Measurements from ENCODE around the gene CBL.

Gene CBL

DNA sequence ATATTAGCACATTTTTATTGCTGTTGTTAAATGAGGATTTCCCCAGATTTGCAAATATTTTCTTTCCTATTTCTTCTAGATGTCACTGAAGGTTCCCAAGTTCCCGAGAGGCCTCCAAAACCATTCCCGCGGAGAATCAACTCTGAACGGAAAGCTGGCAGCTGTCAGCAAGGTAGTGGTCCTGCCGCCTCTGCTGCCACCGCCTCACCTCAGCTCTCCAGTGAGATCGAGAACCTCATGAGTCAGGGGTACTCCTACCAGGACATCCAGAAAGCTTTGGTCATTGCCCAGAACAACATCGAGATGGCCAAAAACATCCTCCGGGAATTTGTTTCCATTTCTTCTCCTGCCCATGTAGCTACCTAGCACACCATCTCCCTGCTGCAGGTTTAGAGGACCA is 93.3 kb downstream of the CBL start:
- intact Hi-C loops (cut with DNase I), result no loop called here

DNA sequence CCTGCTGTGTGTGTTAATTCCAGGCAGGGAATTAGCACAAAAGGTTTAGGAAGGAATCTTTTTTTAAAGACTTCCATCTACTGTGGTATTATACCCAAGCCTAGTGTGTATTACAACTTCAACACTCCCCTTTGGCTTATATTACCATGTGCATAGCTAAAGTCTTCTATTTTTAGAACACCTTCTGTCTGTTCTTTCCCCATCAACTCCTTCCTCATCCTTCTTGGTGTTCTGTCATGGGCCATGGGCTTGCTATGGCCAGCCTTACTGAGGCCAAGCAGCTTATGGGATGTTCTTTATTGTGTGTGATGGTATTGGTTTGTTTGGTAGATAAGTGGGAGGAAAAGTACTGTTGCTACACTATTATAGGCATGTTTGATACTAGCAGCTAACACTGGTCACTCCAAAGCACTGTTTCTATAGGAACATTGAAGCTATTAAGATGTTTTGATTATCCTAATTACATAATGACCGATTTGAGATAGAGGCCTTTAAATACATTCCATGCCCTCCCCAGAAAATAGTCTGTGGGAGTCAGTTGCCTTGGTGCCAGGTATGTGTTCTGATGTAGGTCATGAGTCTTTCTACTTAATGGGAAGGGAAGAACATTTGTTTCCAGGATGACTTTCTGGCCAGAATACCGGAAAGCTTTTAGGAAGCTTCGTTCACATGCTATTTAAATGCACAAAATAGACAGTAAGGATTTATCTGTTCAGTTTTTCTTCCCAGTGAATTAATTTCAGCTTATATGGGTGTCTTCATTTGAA is 94.2 kb downstream of the CBL start:
- intact Hi-C loops (cut with DNase I), result no loop called here
- no peak for DNase-seq

More for the DNA sequence above, 93.3 kb downstream of the CBL start:
- DNase-seq, result no peak

DNA sequence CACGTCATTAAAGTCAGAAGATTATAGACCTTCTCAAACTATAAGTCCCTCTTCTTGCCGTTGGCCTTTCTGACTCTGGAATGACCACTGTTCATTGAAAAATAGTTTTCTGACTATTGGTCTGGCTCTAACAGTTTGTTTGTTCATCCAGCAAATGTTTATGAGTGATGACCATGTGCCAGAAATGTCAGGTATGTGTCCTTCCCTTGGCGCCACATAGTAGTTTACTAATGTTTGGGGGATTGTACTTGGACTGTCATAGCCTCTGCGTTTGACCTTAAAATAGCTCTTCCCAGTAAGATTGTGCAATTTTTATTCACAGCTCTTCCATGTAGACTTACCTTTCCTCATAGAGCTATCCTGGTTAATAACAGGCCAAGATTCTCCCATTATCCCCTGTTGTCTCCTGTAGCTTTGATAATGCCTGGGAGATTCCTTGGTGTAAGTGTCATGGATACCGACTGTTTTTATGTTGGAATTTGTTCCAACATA is 97.1 kb downstream of the CBL start:
- no peak for DNase-seq
- intact Hi-C loops (cut with DNase I), result no loop called here

DNA sequence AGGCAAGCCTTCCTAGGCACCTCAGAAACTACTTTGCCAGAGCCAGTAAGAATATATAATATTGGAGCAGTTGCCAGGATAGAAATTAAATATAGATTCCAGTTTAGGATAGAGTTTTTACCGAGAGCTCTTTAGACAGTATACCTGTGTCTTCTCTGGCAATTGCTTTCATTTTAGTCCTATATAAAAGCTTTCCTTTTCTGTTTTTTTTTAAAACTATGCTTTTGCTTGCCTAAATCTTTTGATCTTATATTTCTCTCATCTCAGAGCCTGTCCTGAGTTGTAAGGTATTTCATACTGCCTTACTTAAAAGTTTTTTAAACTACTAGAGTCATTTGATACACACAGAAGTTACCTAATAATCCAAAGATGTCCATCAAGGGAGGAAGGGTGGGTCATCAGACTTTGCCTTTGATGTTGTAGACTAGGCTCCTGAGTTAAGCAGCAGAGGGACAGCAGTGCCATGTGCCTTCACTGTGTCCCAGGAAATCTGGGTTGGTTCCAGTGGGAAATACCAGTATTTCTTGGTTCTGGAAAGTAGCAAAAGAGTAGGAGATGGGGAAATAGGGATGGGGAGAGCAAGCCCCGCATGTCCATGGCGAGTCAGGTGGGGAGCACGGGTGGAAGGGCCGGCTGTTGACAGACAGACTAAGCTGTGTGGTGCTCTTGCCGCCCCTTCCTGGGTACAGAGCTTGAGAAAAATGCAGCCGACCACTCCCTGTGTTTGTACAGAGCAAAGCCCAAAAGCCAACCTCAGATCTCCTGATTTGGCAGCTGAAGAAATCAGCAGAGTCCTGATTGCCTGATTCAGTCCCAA is 99.6 kb downstream of the CBL start:
- intact Hi-C loops (cut with DNase I), result no loop called here
- no peak for DNase-seq

DNA sequence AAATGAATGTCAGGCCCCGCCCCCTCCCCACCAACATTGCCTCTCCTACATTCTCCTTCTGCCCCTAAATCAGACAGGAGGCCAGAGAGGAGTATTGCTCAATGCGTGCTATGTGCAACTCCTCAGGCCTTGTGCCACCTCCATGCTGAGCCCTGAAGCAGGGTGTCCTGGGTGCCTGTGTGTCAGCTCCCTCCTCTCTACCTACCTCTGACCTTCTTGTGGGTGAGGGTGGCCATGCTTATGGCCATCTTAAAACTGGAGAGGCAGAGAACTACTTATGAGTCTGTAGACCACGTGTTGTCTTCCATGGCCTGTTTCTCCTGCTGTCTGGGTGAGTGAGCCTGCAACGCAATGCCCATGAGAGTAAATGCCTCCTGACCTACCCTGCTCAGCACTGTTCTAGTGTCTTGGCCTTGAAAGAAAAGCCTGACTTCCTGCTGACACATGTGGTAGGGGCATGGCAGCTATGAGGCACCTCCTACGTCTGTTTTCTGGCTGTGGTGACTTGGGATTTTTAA is 100.3 kb downstream of the CBL start:
- no peak for DNase-seq
- intact Hi-C loops (cut with DNase I), result no loop called here

DNA sequence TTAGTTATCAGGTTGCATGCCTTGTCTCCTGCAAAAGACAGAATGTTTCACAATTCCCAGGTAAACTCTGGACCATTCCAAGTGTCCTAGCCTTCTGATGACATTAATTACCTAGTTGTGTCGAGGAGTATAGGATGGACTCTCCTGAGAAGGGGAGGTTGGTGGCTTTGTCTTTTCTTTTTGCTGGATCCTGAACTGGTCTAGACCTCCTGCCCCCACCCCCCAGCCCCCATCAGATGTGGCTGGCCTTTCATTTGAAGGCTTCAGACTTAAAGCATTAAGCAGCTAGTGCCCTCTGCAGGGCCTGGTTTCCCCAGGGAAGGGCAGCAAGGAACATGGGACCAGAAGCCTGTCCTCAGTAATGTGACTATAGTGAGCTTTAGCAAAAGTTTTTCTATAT is 101.1 kb downstream of the CBL start:
- intact Hi-C loops (cut with DNase I), result no loop called here
- peak in 6 of 42 donors; percentile 32 to 63 (median 39) for DNase-seq

DNA sequence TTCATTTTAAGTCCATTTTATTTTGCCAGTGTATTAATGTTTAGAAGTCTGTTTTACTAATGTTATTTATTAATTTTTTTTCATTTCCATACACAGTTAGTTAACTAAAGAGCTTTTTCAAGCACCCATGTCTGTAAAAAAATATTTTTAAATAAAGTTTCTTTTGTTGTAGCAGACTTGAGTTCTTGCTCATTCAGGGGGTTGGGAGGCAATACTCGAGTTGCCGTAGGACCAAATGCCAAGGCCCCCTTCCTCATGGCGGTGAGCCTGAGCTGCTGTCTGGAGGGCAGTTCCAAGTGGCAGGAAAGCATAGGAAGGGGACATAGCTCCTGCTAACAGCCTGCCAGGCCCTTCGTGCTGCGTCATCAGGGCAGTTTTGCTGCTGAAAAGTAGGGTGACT is 101.8 kb downstream of the CBL start:
- intact Hi-C loops (cut with DNase I), result no loop called here
- no peak for DNase-seq

DNA sequence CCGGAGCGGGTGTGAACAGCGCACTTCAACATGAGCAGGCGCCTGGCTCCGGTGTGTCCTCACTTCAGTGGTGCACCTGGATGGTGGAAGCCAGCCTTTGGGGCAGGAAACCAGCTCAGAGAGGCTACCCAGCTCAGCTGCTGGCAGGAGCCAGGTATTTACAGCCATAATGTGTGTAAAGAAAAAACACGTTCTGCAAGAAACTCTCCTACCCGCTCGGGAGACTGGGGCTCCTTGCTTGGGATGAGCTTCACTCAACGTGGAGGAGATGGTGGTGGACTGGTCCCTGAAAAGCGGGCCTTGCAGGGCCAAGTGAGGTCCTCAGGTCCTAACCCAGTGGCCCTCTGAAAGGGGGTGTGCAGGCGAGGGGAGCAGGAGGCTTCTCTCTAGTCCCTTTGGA is 103.3 kb downstream of the CBL start:
- no peak for DNase-seq

DNA sequence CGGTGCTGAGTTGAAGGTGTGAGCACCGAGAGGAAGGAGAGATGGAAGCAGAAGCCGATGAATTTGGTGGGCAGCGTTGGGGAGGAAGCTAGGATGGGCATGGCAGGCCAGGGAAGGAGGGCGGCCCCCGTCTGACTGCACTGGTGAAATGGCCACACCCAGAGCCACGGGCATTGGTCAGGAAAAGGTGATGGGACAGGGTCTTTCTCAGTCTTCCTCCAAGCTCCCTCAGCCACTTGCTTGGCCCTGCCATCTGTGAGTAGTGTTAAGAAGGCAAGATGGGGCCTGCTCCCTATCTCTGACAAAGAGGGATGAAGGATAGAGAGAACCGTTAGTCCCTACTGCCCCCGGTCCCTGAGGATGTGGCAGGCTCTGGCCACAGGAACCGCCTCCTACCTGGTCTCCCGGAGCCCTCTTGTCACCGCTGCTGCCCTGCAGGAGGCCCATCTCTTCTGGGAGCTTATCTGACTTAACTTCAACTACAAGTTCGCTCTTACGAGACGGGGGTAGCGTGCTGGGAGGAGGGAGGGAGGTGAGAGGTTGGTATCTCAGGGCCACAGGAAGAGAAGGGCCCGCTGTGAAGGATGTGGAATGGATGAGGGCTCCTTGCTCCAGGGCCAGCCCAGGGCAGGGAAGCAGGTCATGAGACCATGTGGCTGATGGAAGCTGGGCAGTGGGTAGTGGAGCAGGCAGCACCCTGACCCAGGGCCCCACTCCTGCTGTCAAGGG is 104.0 kb downstream of the CBL start:
- intact Hi-C loops (cut with DNase I), result no loop called here
- no peak for DNase-seq

More for the DNA sequence above, 103.3 kb downstream of the CBL start:
- intact Hi-C loops (cut with DNase I), result no loop called here

DNA sequence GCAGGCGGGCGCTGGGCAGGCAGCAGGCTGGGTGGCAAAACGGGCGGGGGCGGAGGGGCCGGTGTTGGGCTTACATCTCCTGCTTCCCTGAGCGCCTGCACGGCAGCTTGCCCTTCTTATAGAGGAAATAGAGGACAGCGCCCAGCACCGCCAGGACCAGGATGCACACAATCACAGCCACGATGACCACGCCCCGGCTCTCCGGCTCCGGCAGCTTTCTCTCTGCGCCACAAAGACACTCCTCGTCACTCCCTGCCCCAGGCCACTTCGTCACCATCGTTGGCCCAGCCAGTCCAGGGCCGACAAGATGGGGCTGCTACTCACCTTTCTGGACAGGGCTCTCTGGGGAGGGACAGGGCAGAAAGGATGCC is 104.5 kb downstream of the CBL start:
- DNase-seq, result no peak
- intact Hi-C loops (cut with DNase I), result no loop called here

DNA sequence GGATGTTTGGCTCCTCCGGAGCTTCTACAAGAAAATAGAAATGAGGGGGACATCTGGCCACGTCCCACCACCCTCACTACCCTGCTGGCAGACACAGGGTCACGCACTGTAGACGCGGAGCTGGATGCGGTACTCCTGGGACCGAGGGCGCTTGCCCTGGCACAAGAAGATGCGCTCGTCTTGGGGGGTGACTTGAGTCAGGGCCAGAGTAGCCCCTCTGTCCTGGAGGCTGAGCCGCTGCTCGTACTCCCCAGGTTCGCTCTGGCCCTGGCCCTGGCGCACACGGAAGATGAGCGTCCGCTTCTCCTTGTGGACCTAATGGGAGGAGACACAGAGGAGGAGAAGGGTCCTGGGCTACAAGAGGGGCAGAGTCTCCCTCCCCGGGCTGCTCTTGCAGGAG is 108.6 kb downstream of the CBL start:
- intact Hi-C loops (cut with DNase I), result loop anchor here (5.0 kb wide), 1 partner anchor 107 kb away; the partner anchor contains the start of gene CBL

DNA sequence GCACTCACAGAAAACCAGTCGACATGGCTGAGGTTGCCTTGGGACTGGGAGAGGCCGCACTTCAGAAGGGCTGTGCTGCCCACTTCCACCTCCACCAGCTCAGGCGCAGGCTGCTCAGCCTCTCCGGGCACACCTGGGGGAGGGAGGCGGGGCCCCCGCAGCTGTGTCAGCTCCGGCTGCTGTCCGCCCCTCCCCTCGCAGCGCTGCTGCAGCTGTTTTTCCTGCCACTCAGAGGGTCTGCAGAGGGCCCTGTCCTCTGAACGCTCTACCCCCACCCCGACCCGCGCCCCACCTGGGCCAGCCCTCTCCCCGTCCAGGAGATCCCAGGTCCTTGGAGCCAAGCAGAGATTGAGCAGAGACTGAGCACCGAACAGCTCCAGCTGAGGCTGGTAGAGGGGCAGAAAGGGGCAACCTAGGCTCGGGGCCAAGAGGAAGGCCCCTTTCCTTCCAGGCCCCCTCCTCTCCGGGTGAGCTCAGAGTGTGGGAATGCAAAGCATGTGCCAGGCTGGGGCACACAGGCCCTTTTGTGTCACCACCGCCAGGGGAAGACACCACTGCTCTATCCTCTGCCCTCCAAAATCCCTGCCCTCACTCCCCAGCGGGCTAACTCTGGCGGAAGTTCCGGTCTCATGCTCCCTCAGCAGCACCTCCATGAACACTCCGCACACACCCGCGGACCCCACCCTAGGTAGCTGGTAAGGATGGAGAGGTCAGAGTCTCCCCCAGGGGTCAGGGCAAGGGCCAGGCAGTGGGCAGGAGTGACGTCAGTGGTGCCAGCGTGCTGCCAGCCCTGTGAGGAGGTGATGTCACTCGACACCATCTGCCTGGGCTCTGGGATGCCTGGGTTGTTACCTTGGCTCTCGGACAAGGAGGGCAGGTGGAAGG is 109.2 kb downstream of the CBL start:
- intact Hi-C loops (cut with DNase I), result loop anchor here (5.0 kb wide), 1 partner anchor 108 kb away; the partner anchor contains the start of gene CBL
- peak; percentile 56 to 91 (median 75) for DNase-seq

More for the DNA sequence above, 108.6 kb downstream of the CBL start:
- DNase-seq, result no peak

DNA sequence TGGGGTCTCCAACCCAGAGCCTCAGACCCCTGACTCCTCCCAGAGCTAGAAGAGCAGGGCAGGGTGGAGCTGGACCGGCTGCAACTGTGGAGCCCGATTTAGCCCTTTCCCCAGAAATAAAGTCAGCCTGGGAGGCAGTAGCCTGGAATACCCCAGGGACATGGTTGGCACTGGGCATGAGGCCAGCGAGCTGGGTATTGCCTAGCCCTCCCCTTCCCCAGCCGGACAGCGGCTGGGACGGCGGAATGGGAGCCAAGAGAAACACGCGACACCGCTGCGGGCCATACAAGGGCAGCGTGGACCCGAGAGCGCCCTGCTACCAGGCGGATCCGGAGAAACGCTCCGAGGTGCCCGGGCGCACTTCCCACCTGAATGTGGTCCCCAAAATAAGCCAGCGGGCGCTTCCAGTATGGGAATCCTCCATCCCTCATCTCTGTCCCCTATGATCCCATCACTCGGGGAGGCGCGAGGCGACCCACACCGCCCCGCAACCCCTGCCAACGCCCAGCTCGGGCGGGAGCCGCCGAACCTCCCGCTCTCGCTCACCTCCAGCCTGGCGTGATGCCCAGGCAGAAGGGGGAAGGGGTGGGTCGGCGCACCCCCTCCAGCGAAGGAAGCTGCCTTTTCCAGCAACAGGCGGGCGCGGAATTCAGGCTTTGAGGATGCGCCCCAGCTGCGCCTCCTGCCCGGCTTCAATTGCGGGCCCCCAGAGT is 110.0 kb downstream of the CBL start:
- peak; percentile 72 to 96 (median 88) for DNase-seq
- intact Hi-C loops (cut with DNase I), result loop anchor here (5.0 kb wide), 1 partner anchor 109 kb away; the partner anchor contains the start of gene CBL

DNA sequence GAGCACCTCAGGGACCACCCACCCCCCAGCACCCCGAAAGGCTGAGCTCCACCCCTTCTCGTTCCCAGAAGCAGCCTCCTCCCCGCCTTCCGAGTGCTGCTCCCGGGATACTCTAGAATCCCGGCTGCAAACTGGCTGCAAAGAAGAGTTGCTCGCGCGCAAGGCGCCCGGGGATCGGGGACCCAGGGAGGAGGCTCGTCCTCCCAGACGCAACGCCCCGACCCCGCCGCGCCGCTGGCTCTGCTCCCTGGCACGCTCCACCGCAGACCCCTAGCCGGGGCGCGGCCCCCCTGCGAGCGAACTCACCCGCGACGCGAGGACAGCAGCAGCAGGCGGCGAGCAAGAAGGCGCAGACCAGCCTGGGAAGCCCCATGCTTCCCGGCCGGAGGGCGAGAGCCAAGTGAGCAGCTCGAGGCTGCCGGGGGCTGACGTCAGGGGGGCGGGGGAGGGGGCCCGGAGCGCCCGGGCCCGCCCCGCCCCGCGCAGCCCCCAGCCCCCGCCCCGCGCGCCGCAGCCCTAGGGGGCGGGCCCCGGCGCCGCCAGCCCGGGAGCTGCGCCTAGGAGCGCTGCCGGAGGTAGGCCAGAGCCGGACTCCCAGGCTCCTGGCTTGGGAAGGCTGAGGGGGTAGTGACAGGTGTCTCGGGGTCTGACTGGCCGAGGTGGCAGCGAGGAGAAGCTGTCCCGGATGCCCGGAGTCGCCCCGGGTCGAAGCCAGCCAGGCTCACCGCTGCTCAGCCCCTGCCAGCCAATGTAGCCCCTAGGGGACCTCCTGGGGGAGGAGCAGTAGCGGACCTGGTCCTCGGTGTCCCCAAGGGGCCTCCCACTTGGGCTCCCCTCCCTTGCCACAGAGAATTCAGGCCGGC is 110.8 kb downstream of the CBL start, which contains the start of gene MCAM:
Gene MCAM, minus strand, starts transcription at position 402 of the 863 bp plus-strand sequence. Its CDS starts 29 bp downstream, at position 373.
- intact Hi-C loops (cut with DNase I), result loop anchor here (5.0 kb wide), 1 partner anchor 110 kb away; the partner anchor contains the start of gene CBL
- DNase-seq, result peak in 38 of 42 donors; percentile 34 to 81 (median 56)

DNA sequence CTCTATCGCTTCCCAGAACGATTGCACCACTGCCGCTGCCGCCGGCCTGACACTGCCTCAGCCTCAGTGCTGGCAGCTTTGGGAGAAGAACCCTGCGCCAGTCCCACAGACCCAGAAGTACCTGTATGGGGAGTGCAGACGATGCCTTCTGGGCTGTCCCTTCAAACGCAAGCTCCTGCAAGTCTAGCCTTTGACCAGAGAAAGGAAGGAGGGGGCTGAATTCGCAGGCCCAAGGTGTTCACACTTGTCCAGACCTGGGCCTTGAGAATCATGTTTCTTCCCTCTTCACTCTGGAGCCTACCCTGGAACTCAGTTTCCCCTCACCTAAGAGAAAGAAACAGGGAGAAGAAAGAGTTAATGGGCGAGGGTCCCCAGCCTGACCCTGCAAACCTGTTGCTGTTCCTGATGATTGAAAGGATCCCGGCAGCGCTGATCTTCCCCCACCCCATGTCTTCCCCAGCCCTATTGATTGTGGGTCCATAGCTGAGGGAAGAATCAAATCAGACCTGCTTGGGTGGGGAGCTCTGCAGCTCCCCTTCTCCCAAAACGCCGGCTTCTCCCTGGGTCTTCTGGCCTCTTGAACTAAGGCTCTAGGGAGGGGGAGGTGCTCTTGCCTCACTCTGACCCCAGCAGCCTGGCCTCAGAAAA is 111.6 kb downstream of the CBL start:
- intact Hi-C loops (cut with DNase I), result loop anchor here (5.0 kb wide), 1 partner anchor 110 kb away; the partner anchor contains the start of gene CBL
- DNase-seq, result peak in 7 of 42 donors; percentile 34 to 70 (median 47)
